Measurements from ENCODE around the gene PLIN1. TPM values are rescaled to one million over a fixed set of nuclear protein-coding genes. Genes with fewer than 3 reads are reported as not detected.
A peak's percentile ranks its signal among the peaks of the same experiment; 100 is the strongest.
"Not testable (repeated sequence)": the region's sequence is repeated elsewhere in the genome, so short reads cannot be mapped to it uniquely, and the experiment has no call there.

The PLIN1 gene
- total and polyA plus RNA-seq, 2 donors (not counting 3 experiments of a cell fraction or from before 2014, with no cell fraction given) = 0.07 TPM; not detected in 1

DNA sequence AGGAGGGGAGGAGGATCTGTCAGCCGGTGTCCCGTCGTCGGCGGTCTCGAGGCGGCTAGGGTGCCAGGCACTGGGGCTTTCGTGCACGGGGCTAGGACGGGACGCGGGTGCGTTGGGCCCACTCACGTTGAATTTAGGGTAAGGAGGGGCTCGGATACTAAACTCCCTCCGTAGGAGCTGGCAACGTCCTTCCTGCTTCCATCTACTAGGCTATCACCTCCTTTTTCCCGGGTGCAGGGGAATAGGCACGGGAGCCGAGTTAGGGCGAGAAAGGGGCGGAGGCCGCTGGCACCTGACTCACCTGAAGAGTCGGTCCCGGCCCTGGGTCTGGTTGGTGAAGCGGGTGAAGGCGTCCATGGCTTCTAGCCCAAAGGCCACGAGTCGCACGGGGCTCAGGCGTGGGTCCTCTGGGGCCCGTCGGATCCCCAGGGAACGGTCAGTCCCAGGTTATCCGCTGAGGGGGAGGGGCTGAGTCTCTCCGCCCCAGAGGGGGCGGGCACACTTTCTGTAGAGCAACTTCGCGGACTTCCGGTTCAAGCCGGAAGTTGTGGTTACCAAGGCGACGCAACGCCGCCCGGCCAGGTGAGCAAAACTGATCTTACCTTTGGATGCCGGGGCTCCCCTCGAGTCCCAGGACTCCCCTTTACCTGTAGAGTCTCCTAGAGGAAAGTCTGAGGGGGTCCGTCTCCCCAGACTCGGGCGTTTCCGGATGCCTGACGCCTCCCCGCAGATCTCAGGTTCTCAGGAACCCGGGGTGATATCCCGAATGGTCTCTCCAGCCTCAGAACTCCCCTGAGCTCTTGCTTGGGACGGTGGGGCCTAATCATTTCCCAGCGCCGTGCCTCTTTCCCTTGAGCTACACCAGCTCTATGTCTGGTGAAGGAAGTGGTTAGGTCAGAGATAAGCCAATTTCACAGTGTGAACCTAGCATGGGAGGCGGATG, 11.4 kb upstream of the PLIN1 start, which contains the start of the genes PEX11A and WDR93:
TSS of gene PEX11A (minus strand) at position 479 of the 943 bp plus-strand sequence. CDS start at position 357, 122 bp downstream.
TSS of gene WDR93 (plus strand) at position 536 of the 943 bp plus-strand sequence. CDS start 10,936 bp downstream, outside the sequence.
- H3K9me3 ChIP-seq (replicated peaks; ENCODE audit: control insufficient read depth, insufficient read depth, low read length) = no peaks in the 10 kb centered on the region
- H3K4me2 ChIP-seq (ENCODE audit: insufficient read depth, low read length) = peak within 1 kb of the TSS; percentile 40
- ChIA-PET POLR2A (no interaction called here), CTCF (interaction anchor here (1.1 kb wide), 1 partner anchor 8 kb away, joined by 3 read pairs; no protein-coding TSS in a partner anchor)
- BruUV-seq (replicated peaks) = TSS peak; percentile 50
- intact Hi-C loops (cut with micrococcal nuclease) (no loop called here), dilution Hi-C loops (cut with MboI; ENCODE audit: extremely low pct_ligation_motif_present, low sequenced_read_pairs) (no loop called here)
- H3K27ac ChIP-seq (ENCODE audit: insufficient read depth, low read depth, low read length) = no peak within 1 kb of the TSS
- peak within 1 kb of the TSS; percentile 33 for H3K9ac ChIP-seq (replicated peaks; ENCODE audit: extremely low read depth, insufficient read depth, low read length)
- H3K4me3 ChIP-seq (replicated peaks in 1 of 3; ENCODE audit: insufficient read depth in 1 of 3, low read depth in 1 of 3, low read length in 3 of 3) = peak within 1 kb of the TSS; percentile 67 to 89 (median 73)
- H3K27me3 ChIP-seq (ENCODE audit: control insufficient read depth in 2 of 2, insufficient read depth in 2 of 2, low read length in 2 of 2) = peaks cover 7 to 10% of the 10 kb centered on the region in 2 experiments
- H3K79me2 ChIP-seq (ENCODE audit: control insufficient read depth, insufficient read depth, low read length) = no peaks in the 10 kb centered on the region
- DNase-seq (ENCODE audit: low read depth, low spot score) = peak; percentile 60
- H2AFZ ChIP-seq (ENCODE audit: low read depth, low read length) = peak within 1 kb of the TSS; percentile 100
- peaks cover 2% of the 10 kb centered on the region for H3K4me1 ChIP-seq (ENCODE audit: control insufficient read depth, extremely low read depth, insufficient read depth, low read length)
- H3K9me1 ChIP-seq (replicated peaks; ENCODE audit: control insufficient read depth, extremely low read depth, insufficient read depth, low read length) = no peaks in the 10 kb centered on the region
- TF ChIP-seq GATA2 (IDR thresholded peaks at IDR 0.05; ENCODE audit: insufficient read depth, insufficient read length, low read depth, low read length) = no peak
- TF ChIP-seq, protein P1, sequence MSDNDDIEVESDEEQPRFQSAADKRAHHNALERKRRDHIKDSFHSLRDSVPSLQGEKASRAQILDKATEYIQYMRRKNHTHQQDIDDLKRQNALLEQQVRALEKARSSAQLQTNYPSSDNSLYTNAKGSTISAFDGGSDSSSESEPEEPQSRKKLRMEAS (IDR thresholded peaks at IDR 0.05; ENCODE audit: insufficient read depth, insufficient read length) = no peak
- TF ChIP-seq FOS (IDR thresholded peaks at IDR 0.05; ENCODE audit: borderline replicate concordance, insufficient read depth, low read length) = no peak
- TF ChIP-seq MYC (IDR thresholded peaks at IDR 0.05; ENCODE audit: low read depth, low read length) = no peak
- TF ChIP-seq, protein P2, sequence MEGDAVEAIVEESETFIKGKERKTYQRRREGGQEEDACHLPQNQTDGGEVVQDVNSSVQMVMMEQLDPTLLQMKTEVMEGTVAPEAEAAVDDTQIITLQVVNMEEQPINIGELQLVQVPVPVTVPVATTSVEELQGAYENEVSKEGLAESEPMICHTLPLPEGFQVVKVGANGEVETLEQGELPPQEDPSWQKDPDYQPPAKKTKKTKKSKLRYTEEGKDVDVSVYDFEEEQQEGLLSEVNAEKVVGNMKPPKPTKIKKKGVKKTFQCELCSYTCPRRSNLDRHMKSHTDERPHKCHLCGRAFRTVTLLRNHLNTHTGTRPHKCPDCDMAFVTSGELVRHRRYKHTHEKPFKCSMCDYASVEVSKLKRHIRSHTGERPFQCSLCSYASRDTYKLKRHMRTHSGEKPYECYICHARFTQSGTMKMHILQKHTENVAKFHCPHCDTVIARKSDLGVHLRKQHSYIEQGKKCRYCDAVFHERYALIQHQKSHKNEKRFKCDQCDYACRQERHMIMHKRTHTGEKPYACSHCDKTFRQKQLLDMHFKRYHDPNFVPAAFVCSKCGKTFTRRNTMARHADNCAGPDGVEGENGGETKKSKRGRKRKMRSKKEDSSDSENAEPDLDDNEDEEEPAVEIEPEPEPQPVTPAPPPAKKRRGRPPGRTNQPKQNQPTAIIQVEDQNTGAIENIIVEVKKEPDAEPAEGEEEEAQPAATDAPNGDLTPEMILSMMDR (IDR thresholded peaks at IDR 0.05; ENCODE audit: extremely low read depth in 1 of 2, insufficient read depth in 1 of 2, low read depth in 1 of 2, low read length in 2 of 2) = no peak
- TF ChIP-seq EZH2 (IDR thresholded peaks at IDR 0.05; ENCODE audit: borderline replicate concordance, low read depth, low read length, severe bottlenecking) = no peak
- no peak for TF ChIP-seq POLR2A (IDR thresholded peaks at IDR 0.05; ENCODE audit: low read depth, low read length)
- TF ChIP-seq POLR2AphosphoS5 (IDR thresholded peaks at IDR 0.05; ENCODE audit: insufficient read depth, low read depth, low read length) = no peak
- TF ChIP-seq JUN (IDR thresholded peaks at IDR 0.05; ENCODE audit: borderline replicate concordance, insufficient read depth, insufficient read length, low read depth) = no peak
- H3K36me3 ChIP-seq (ENCODE audit: control insufficient read depth in 2 of 2, extremely low read depth in 1 of 2, insufficient read depth in 2 of 2, low read length in 2 of 2) = no peaks in the 10 kb centered on the region
- peak; percentile 76 for FAIRE-seq
- H4K20me1 ChIP-seq (replicated peaks; ENCODE audit: control insufficient read depth, extremely low read depth, insufficient read depth, low read length) = no peaks in the 10 kb centered on the region

- H3K9ac ChIP-seq (replicated peaks; ENCODE audit: extremely low read depth, insufficient read depth, low read length); H3K36me3 ChIP-seq (ENCODE audit: control insufficient read depth in 2 of 2, extremely low read depth in 1 of 2, insufficient read depth in 2 of 2, low read length in 2 of 2); H4K20me1 ChIP-seq (replicated peaks; ENCODE audit: control insufficient read depth, extremely low read depth, insufficient read depth, low read length); intact Hi-C loops (cut with micrococcal nuclease); H3K27ac ChIP-seq (ENCODE audit: insufficient read depth, low read depth, low read length); H3K27me3 ChIP-seq (ENCODE audit: control insufficient read depth in 2 of 2, insufficient read depth in 2 of 2, low read length in 2 of 2); BruUV-seq (replicated peaks); DNase-seq (ENCODE audit: low read depth, low spot score); H3K9me1 ChIP-seq (replicated peaks; ENCODE audit: control insufficient read depth, extremely low read depth, insufficient read depth, low read length); H3K4me1 ChIP-seq (ENCODE audit: control insufficient read depth, extremely low read depth, insufficient read depth, low read length); POLR2A ChIA-PET; dilution Hi-C loops (cut with MboI; ENCODE audit: extremely low pct_ligation_motif_present, low sequenced_read_pairs); FAIRE-seq; H3K79me2 ChIP-seq (ENCODE audit: control insufficient read depth, insufficient read depth, low read length); H3K9me3 ChIP-seq (replicated peaks; ENCODE audit: control insufficient read depth, insufficient read depth, low read length): not testable (repeated sequence)
- H2AFZ ChIP-seq (ENCODE audit: low read depth, low read length) = peak overlapping the region; percentile 100
- peak overlapping the region; percentile 40 for H3K4me2 ChIP-seq (ENCODE audit: insufficient read depth, low read length)
- CTCF ChIA-PET = interaction anchor here (0.9 kb wide), 1 partner anchor 14 kb away, joined by 3 read pairs; no protein-coding TSS in a partner anchor
- H3K4me3 ChIP-seq (replicated peaks in 1 of 3; ENCODE audit: insufficient read depth in 1 of 3, low read depth in 1 of 3, low read length in 3 of 3) = peak overlapping the region; percentile 67 to 89 (median 73)
Measured at GRCh38 chr15:89689930-89690275, 10.7 kb upstream of the PLIN1 start.

All from endothelial cell of umbilical vein (primary cell).